Natural killer cell (primary cell): Measurements from ENCODE around the gene TMEM202. TPM values are rescaled to one million over a fixed set of nuclear protein-coding genes. Genes with fewer than 3 reads are reported as not detected.

Experiments
- ATAC-seq, 3 donors: fragments of 150-1000 bp in 2 of 3; fragments of 200-7000 bp in 1 of 3; cut with Tn5 transposase; 1 replicate in 1 of 3; 2 replicates in 2 of 3; pipeline ENCODE4 v1.10.0; 2021; ENCODE audit warnings: mild to moderate bottlenecking in 2 of 3, moderate library complexity in 2 of 3
- DNase-seq, 2 donors: peaks; one replicate each; pipeline versions ENCODE4 v3.0.0 to v3.0.0-alpha.2; 2013 to 2021; ENCODE audit warnings: mixed read lengths in 1 of 2
- H3K27ac ChIP-seq: one replicate; pipeline ENCODE4 v1.5.1; 2013; ENCODE audit warnings: mild to moderate bottlenecking, low read length
- H3K27me3 ChIP-seq: one replicate; pipeline ENCODE4 v1.6.1; 2013; ENCODE audit warnings: low read length; ENCODE audit not compliant: control insufficient read depth, insufficient read depth
- H3K36me3 ChIP-seq: one replicate; pipeline ENCODE4 v1.6.1; 2013; ENCODE audit warnings: low read length; ENCODE audit not compliant: control insufficient read depth, insufficient read depth
- H3K4me1 ChIP-seq: one replicate; pipeline ENCODE4 v1.6.1; 2013; ENCODE audit warnings: low read length; ENCODE audit not compliant: control insufficient read depth, insufficient read depth
- H3K4me3 ChIP-seq: one replicate; pipeline ENCODE4 v1.5.1; 2013; ENCODE audit warnings: low read length
- H3K9me3 ChIP-seq: one replicate; pipeline ENCODE4 v1.6.1; 2013; ENCODE audit warnings: low read length; ENCODE audit not compliant: control insufficient read depth, insufficient read depth
- H3K27ac Mint-ChIP-seq, 2 donors: one replicate each; pipeline ENCODE4 v1.8.0; 2022; ENCODE audit warnings: mild to moderate bottlenecking in 2 of 2, mixed read lengths in 2 of 2, moderate library complexity in 1 of 2
- H3K27me3 Mint-ChIP-seq, 2 donors: one replicate each; pipeline ENCODE4 v1.8.0; 2022; ENCODE audit warnings: low read depth in 2 of 2, mixed read lengths in 2 of 2
- H3K36me3 Mint-ChIP-seq: one replicate; pipeline ENCODE4 v1.8.0; 2022; ENCODE audit warnings: mixed read lengths
- H3K4me1 Mint-ChIP-seq, 2 donors: one replicate each; pipeline ENCODE4 v1.8.0; 2022; ENCODE audit warnings: mixed read lengths in 2 of 2
- H3K4me3 Mint-ChIP-seq: one replicate; pipeline ENCODE4 v1.8.0; 2022; ENCODE audit warnings: mild to moderate bottlenecking, moderate library complexity, mixed read lengths
- H3K9me3 Mint-ChIP-seq, 2 donors: one replicate each; pipeline ENCODE4 v1.8.0; 2022; ENCODE audit warnings: mixed read lengths in 2 of 2
- WGBS: methylation state at CpG from one replicate; pipeline ENCODE4 v1.1.7; 2013; ENCODE audit warnings: missing lambda C conversion rate; ENCODE audit not compliant: insufficient coverage; 5-methylcytosine and 5-hydroxymethylcytosine counted together
- intact Hi-C: fragments of 100-400 bp; cut with micrococcal nuclease; formaldehyde crosslinking; loops from one replicate; pipeline ENCODE4 v1.14.2; 2022
- total RNA-seq, 4 donors: library from RNA; stranded (reverse); fragments of 120-200 nt in 1 of 4; gene quantifications; one replicate each; pipeline versions ENCODE4 v1.2.3 to v1.2.4, GENCODE V29; 2013 to 2022
- TF ChIP-seq, protein P1 (sequence below): fragments of 200-600 bp; IDR thresholded peaks from one replicate; pipeline ENCODE4 v1.8.0; 2022; ENCODE audit warnings: antibody characterized with exemption

Gene TMEM202
- total RNA-seq, 3 donors from 2014 or later (not counting 1 experiment from before 2014, with no cell fraction given), result not detected

DNA sequence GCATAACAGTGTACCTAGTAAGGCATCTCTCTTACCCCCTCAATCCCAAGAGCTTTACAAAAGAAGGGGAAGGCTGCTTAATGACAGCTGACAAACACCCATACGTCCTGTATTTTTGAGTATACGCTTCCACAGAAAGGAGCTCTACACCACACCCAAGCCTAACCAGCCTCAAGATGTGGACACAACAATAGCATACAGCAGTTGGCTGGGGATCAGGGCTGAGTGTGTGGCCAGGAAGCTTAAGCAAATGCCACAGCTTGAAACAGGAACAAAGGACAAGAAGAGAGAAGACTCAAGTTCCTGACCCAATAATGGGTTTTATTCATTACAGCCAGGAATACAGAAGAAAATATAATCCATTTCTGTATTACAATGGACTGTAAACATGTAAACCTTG, 29.2 kb upstream of the TMEM202 start:
- WGBS, result no CpG with 5 or more reads among the region's 2 CpGs

DNA sequence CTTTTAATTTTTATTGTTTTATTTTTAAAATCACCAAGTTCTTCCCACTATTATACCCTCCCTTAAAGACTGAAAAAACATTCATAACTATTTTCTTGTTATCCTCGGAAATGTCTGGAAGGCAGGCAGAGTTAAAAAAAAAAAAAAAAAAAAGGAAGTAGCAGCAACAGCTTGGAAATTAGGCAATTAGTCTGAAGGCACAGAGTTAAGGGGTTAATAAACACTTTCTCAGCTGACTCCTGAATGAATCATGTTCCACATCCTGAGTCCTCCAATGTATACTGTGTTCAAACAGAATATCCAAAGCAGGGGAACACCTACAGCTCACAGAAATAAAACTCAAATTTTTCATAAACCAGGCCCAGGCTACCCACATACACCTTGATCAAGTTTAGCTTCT, 28.1 kb upstream of the TMEM202 start:
- no peak for ATAC-seq
- intact Hi-C loops, result loop anchor here (10.0 kb wide), 1 partner anchor 415 kb away; the partner anchor contains the start of gene ADPGK
- DNase-seq, result no peak
- Histone ChIP-seq H3K36me3 (peaks cover 9% of the 10 kb centered on the region), H3K4me3 (no peak overlapping the region), H3K27ac (no peak overlapping the region), H3K4me1 (peaks cover 32% of the 10 kb centered on the region), H3K9me3 (no peaks in the 10 kb centered on the region), H3K27me3 (no peaks in the 10 kb centered on the region)
- H3K27ac Mint-ChIP-seq, result no peak overlapping the region
- no peaks in the 10 kb centered on the region for H3K36me3 Mint-ChIP-seq
- WGBS, result no CpG with 5 or more reads among the region's 1 CpG
- H3K9me3 Mint-ChIP-seq, result no peaks in the 10 kb centered on the region
- H3K4me3 Mint-ChIP-seq, result no peak overlapping the region
- TF ChIP-seq, protein P1, sequence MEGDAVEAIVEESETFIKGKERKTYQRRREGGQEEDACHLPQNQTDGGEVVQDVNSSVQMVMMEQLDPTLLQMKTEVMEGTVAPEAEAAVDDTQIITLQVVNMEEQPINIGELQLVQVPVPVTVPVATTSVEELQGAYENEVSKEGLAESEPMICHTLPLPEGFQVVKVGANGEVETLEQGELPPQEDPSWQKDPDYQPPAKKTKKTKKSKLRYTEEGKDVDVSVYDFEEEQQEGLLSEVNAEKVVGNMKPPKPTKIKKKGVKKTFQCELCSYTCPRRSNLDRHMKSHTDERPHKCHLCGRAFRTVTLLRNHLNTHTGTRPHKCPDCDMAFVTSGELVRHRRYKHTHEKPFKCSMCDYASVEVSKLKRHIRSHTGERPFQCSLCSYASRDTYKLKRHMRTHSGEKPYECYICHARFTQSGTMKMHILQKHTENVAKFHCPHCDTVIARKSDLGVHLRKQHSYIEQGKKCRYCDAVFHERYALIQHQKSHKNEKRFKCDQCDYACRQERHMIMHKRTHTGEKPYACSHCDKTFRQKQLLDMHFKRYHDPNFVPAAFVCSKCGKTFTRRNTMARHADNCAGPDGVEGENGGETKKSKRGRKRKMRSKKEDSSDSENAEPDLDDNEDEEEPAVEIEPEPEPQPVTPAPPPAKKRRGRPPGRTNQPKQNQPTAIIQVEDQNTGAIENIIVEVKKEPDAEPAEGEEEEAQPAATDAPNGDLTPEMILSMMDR, result no peak
- H3K4me1 Mint-ChIP-seq, result peaks cover 57 to 59% of the 10 kb centered on the region in 2 donors
- no peaks in the 10 kb centered on the region for H3K27me3 Mint-ChIP-seq

More for the DNA sequence above, 29.2 kb upstream of the TMEM202 start:
- no peak for DNase-seq
- H3K27ac Mint-ChIP-seq, result no peak overlapping the region
- peaks cover 46 to 48% of the 10 kb centered on the region in 2 donors for H3K4me1 Mint-ChIP-seq
- H3K4me1 ChIP-seq, result peaks cover 28% of the 10 kb centered on the region
- intact Hi-C loops, result no loop called here
- H3K27me3 ChIP-seq, result no peaks in the 10 kb centered on the region
- no peak overlapping the region for H3K4me3 ChIP-seq
- no peaks in the 10 kb centered on the region for H3K9me3 Mint-ChIP-seq
- H3K27me3 Mint-ChIP-seq, result no peaks in the 10 kb centered on the region
- H3K36me3 Mint-ChIP-seq, result no peaks in the 10 kb centered on the region
- H3K27ac ChIP-seq, result no peak overlapping the region
- peaks cover 9% of the 10 kb centered on the region for H3K36me3 ChIP-seq
- no peaks in the 10 kb centered on the region for H3K9me3 ChIP-seq
- TF ChIP-seq, protein P1, result no peak
- ATAC-seq, result peak in 1 of 3 donors; percentile 39
- no peak overlapping the region for H3K4me3 Mint-ChIP-seq

DNA sequence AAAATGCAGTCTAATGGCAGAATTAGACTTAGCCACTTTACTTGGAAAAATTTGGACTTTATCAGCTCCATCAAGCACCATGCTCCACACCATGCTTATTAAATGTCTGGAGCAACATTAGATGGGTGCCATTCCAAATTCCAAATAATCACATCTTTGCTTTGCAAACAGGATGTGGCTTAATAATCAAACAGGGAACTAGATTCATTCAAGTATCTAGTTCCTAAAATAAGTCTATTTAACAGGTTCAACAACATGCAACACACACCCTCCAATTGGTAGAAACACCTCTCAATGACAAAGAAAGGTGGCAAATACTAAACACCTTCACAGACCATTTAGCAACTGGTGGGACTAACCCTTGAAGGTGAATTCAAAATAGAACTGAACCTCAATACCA, 25.7 kb upstream of the TMEM202 start:
- Histone ChIP-seq H3K4me3 (no peak overlapping the region), H3K9me3 (no peaks in the 10 kb centered on the region), H3K36me3 (peaks cover 9% of the 10 kb centered on the region), H3K27ac (no peak overlapping the region), H3K4me1 (peaks cover 27% of the 10 kb centered on the region), H3K27me3 (no peaks in the 10 kb centered on the region)
- no peaks in the 10 kb centered on the region for H3K9me3 Mint-ChIP-seq
- peak overlapping the region in 1 of 2 donors; percentile 99 for H3K27ac Mint-ChIP-seq
- H3K4me3 Mint-ChIP-seq, result peak overlapping the region; percentile 6
- H3K4me1 Mint-ChIP-seq, result peaks cover 55 to 59% of the 10 kb centered on the region in 2 donors
- H3K27me3 Mint-ChIP-seq, result no peaks in the 10 kb centered on the region
- TF ChIP-seq, protein P1, result no peak
- H3K36me3 Mint-ChIP-seq, result no peaks in the 10 kb centered on the region
- no peak for DNase-seq
- intact Hi-C loops, result loop anchor here (10.0 kb wide), 1 partner anchor 412 kb away; the partner anchor contains the start of gene ADPGK
- ATAC-seq, result no peak

DNA sequence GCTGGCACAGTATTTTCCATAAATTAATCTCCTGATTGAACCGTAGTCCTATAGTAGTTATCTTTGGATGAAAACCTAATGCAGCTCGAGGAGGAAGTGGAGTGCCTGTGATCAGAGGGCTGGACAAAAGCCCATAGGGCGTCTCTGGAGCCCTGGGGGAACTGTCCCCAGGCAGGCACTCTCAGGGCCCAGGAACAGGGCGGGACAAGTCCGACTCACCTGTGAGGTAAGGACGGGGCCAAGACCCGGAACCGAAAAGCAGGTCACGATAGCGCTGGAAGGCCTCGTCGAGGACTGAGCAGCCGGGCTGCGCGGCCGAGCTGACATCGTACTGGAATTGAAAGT, 22.6 kb upstream of the TMEM202 start:
- Mint-ChIP-seq H3K4me3 (peak overlapping the region; percentile 98), H3K4me1 (peaks cover 38 to 47% of the 10 kb centered on the region in 2 donors), H3K27me3 (no peaks in the 10 kb centered on the region), H3K27ac (peak overlapping the region; percentile 96 to 99), H3K36me3 (no peaks in the 10 kb centered on the region), H3K9me3 (no peaks in the 10 kb centered on the region)
- Histone ChIP-seq H3K27ac (peak overlapping the region; percentile 86), H3K4me3 (peak overlapping the region; percentile 90), H3K27me3 (no peaks in the 10 kb centered on the region), H3K9me3 (no peaks in the 10 kb centered on the region), H3K4me1 (peaks cover 25% of the 10 kb centered on the region), H3K36me3 (peaks cover 3% of the 10 kb centered on the region)
- ATAC-seq, result peak; percentile 41 to 54 (median 43)
- DNase-seq, result no peak
- TF ChIP-seq, protein P1, result no peak
- 0% methylated on average over 17 of the region's 17 CpGs for WGBS
- intact Hi-C loops, result loop anchor here (5.0 to 10.0 kb wide), 2 partner anchors 148 to 409 kb away; partner anchors contain the start of gene ADPGK
